HTR-8/SVneo (cell line): ENCODE results near the gene TLCD5.
A peak's percentile ranks its signal among the peaks of the same experiment; 100 is the strongest.

ENCODE experiments used
- DNase-seq: peaks from one replicate; pipeline ENCODE4 v3.0.0; 2011; ENCODE audit warnings: low spot score, mixed read lengths; ENCODE audit not compliant: insufficient read length
- FAIRE-seq: peaks from 2 replicates; lab custom pipeline; 2011; peaks lifted over from hg19 to GRCh38; lab: Jason Lieb, UNC

The TLCD5 gene

DNA sequence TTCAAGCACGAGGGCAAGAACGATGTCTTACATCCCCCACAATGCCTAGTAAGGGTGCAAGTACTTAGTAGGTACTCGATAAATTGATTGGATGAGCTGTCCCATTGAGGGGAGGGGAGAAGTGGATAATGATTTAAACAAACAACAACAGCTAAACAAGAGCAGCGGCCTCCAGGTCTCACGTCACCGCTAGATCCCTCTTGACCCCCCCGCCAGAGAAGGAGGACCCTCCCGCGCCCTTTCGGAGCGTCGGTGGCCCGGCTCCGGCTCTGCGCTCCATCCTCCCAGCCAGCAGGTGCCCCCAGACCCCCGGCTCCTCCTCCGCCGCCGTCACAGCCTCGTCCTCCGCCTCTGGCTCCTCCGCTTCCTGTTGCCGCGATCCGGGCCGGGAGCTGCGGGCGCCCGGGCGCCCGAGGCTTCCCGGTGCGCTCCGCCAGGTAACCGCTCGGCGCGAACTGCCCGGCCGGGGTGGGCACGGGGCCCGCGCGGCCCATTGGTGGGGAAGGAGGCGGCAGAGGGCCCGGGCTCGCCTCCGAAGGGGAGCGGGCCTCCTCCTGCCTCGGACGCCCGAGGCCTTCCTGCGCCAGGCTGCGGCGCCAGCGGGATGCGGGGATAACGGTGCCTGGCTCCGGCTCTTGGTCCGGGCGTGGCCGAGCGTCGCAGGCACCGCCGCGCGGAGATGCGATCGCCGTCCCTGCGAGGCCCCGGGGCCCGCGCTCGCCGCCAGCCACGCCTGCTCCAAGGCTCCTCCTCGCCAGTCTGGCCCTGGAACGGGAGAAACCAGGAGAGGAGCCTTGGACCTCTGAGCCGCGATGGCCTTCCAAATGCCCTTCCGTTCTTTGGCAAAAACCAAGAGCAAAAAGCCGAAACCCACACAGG, at the start of gene TLCD5:
TSS of gene TLCD5 (plus strand) at position 368 of the 879 bp plus-strand sequence. CDS start 2,143 bp downstream, outside the sequence.
- FAIRE-seq (peak; percentile 26), DNase-seq (peak; percentile 67)

DNA sequence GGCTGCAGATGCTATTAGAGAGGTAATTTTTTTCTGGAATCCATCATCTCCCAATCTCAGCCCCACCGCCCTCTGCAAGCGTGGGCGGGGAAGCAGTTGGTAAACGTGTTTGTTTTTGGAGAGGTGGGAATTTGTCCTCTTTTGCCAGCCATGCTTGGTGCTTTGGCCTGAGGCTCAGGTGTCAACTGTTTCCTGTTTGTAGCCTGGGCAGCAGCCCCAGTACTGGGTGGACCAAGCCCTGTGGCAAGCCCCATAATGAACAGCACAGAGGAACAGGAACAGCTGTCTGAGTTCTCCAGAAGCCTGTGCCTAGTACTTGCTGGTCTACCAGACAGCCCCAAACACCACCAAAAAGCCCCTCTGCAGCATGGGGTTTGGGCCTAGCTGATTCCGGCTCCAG, 45.6 kb upstream of the TLCD5 start:
- no peak for DNase-seq
- FAIRE-seq = no peak

DNA sequence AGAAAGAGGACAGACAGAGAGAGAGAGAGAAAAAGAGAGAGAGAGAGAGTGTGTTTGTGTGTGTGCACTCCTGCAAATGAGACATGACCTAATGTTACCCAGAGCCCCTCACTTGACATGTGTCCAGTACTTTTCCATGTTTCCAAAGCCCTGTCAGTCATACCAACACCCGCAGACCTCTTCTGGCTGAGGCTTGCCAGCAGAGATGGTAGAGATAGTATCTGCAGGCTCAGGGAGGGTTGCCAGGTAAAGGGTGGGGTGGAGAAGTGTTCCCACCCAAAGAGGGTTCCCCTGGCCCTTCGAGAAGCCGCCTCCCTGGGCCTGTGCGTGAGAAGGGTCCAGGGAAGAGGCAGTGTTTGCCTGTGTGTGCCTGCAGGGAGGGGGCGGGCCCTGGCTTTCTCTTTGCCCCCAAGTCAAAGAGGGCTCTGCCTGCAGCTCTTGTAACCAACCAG, 44.5 kb upstream of the TLCD5 start:
- DNase-seq = no peak
- no peak for FAIRE-seq

DNA sequence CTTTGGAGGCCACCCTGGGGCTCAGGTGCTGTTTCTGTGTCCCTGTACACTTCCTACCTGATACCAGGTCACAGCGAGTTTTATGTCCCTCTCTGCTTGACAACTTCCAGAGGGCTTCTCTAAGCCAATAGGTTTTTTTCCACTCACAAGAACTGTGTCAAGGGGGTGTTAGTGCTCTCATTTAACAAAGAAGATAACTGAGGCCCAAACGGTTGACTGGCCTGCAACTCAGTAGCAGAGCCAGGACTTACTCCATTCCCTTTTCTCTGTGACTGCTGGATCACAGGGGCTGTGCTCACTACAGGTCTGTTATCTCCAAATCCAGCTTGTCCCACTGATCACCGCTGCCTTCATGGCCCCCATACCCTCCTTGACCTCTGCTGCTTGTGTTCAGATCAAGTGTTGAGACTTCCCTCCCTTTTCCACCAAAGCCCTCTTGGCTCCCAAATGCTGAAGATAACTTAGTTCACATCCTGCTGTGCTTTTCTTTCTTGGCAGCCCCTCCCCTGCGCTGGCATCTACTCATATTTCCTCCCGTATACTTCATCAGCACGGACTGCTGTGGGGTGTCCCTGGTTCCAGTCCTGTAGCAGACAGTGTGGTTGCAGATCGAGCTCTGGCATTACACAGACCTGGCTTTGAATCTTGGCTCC, 43.8 kb upstream of the TLCD5 start:
- FAIRE-seq (no peak), DNase-seq (no peak)

DNA sequence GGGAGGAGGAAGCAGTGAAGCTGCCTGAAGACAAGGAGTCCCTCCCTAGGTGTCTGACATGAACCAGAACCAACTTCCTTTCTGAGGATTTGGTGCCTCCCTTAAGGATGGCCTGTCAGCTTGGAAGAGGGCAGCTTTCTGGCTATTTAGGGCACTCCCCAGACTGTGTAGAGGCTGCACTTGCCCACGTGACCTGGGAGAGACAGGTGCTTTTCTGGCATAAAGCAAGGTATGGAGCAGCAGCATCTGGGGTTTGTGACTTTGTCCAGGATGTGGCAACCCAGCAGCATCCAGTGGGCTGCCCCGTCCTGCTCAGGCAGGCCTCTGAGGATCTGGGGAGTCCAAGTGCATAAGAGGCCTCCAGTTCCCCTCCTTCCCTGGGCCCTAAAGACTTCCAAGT, 42.0 kb upstream of the TLCD5 start:
- FAIRE-seq = no peak

DNA sequence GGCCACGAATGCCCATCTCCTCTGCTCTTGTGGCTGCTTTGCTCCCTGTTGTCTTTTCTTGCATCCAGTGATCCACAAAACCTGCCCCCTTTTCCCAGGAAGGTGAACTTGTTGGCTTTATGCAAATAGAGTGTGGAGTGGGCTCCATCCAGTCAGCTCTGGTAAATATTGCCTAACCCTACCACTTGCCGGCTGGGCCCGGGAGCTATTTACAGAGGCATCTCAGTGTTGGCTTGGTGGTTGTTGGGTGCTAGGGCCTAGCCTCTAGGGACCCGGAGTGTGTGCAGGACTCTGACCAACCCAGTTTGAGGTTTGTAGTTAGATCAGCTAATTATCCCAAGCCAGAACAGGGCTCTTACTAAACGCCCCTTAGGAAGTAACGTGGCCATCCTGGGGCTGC, 40.8 kb upstream of the TLCD5 start:
- DNase-seq (no peak), FAIRE-seq (no peak)

More for the DNA sequence above, 42.0 kb upstream of the TLCD5 start:
- no peak for DNase-seq

DNA sequence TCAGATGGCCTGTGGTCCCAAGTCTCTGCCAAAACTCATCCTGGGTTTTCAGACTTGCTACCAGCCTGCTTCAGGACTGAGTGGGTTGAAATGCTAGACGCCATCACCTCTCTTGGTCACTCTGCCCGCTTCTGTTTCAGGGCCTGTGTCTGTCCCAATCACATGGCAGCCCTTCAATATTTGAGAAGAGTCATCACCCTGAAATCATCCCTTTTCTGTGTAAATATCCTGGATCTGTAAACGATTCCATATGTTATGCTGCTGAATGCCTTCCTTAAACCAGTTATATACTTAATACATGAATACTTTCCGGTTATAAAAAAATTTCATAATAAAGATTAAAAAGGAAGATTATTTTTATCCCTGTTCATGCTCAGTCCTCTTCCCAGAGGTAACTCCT, 39.8 kb upstream of the TLCD5 start:
- FAIRE-seq (no peak), DNase-seq (no peak)

DNA sequence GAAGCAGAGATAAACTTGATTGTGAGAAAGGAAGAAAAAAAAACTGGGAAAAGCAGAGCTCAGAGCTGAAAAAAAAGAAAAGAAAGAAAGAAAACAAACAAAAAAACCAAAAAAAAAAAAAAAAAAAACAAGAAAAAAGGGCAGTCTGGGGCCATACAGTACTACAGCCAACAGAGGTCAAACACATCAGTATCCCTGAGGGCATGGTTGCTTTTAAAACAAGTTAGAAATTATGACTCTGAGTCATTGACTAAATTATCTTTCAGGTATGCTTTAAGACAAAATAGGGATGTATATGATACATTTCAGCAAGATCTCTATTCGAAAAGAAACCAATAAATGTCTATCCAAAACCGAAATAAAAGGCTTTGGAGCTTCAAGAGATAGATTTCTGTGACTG, 37.1 kb upstream of the TLCD5 start:
- DNase-seq = no peak

DNA sequence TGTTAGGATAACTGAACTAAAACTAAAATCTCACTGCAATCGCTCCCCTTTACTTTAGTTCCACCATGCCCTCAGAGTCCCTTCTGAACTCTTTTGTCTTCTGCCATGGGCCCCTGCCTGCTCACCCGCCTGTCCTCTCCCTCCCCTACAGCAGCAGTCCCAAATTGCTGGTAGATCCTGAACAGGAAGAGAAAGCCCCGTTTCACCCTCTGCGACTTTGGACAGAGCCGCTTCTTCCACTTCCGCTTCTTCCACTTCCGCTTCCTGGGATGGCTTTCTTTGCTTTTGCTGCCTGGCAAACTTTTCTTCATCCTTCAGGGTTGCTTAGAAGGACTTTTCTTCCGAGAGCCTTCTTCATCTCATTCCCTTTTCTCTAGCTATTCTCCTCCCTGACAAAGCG, 35.7 kb upstream of the TLCD5 start:
- FAIRE-seq = no peak
- DNase-seq = no peak

More for the DNA sequence above, 37.1 kb upstream of the TLCD5 start:
- FAIRE-seq = no peak

DNA sequence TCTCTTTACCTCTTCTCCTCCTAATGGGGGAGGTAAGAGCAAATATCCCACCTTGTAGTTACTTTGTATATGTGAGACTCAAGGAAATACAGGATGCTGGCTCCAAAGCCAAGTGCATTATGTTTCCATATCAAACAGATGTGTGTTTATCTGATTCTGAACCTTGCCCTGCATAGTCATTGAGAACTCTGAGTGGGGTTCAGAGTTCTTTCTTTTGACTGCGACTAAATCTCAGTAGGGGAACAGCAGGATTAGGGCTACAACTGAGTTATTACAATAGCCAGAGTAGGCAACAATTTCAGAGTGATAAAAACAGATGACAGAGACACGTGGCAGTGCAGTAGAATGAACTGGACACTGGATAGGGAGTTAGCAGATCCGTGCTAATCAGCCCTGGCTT, 34.1 kb upstream of the TLCD5 start:
- FAIRE-seq = no peak
- DNase-seq = no peak

DNA sequence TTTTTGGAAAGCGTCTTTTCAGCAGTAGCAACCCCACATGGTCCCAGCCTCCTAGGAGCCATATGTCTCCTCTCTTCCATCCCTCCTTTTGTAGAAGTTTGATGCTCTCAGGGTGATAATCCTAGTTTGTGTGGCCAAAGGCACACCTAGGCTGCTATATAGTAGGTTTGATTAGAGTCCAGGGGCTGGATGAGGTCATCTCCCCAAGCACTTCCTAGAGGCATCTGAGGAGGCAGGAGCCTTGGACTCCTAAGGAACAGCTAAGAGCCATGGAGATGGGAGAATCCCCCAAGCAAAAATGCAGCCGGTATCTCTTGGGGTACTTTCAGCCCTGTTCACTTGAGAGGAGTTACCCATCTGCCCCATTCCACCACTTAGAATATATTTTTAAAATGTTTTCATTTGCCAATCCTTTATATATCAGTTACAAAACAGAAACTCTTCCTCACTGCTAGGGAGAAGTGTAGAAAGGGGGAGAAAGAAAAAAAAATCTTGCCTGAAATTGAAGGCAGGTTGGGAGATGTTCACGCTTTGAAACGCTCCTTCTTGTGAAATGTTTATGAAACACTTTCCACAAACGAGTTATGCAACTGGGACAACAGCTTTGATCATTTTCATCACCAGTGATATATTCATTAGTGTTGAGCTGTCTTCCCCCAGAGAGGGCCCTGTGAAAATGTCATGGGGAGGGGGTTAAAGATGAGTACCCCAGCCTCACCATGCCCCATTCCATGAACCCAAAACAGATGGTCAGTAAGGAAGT, 31.9 kb upstream of the TLCD5 start:
- DNase-seq (no peak), FAIRE-seq (no peak)

DNA sequence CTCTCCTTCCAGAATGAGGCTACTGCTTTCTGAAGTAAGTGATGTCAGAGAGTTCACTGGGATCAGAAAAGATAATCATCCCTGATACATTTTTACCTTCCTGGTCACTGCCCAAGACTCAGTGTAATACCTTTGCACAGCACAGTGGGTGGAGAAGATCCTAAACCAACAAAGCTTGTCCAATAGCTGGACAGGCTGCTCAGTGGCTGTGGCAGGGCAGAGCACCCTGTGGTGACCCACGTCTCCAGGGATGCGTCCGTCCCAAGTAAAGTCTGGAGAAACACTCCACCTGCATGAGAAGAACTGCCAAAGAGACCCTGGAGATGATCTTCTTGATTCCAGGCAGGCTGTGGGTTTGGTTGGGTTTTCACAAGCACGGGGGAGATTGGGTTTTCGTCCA, 31.0 kb upstream of the TLCD5 start:
- DNase-seq (no peak), FAIRE-seq (no peak)

DNA sequence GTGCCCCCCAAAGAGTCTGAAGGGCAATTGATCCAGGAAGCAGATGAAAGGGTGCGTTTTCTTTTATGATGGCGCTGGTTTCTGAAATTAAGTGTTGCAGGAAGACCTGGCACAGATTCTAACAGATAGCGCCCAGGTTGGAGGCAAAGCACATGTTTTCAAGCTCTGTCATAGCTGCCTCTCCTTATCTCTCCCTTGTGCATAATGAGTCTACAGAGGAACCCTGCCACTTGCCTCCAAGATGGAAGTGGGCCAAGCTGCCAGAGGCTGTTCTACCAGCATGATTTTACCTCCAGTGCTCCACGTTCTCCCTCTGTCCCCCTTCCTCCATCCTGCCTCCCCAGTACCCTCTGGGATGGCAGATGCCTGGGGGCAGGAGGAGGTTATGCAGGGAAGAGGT, 30.0 kb upstream of the TLCD5 start:
- no peak for FAIRE-seq

DNA sequence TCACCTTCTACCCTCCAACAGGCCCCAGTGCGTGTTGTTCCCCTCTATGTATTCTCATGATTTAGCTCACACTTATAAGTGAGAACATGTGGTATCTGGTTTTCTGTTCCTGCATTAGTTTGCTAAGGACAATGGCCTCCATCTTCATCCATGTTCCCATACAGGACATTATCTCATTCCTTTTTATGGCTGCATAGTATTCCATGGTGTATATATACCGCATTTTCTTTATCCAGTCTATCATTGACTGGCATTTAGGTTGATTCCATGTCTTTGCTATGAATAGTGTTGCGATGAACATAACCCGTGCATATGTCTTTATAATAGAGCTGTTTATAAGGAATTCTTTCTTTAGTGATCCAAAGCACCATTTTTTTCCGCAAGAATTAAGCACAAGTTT, 28.5 kb upstream of the TLCD5 start:
- no peak for FAIRE-seq
- DNase-seq = no peak

More for the DNA sequence above, 30.0 kb upstream of the TLCD5 start:
- DNase-seq = no peak

DNA sequence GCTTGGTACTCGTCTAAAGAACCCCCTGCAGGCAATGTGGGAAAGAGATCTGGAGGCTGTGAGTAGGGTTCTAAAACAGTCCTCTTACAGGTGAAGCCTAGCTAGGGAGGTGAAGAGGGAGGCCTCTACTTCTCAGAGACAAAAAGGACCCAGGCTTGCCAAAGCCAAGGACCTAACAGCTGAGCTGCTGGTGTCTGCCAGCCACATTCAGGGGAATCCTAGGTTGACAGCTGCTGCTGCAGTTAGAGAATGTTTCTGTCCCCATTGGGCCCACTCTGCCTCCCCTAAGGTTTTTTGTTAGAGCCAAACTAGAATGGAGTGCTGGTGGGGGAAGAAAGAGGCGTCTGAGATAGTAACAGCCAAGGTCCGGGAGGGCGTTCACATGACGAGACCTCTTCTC, 26.6 kb upstream of the TLCD5 start:
- FAIRE-seq (no peak), DNase-seq (no peak)

DNA sequence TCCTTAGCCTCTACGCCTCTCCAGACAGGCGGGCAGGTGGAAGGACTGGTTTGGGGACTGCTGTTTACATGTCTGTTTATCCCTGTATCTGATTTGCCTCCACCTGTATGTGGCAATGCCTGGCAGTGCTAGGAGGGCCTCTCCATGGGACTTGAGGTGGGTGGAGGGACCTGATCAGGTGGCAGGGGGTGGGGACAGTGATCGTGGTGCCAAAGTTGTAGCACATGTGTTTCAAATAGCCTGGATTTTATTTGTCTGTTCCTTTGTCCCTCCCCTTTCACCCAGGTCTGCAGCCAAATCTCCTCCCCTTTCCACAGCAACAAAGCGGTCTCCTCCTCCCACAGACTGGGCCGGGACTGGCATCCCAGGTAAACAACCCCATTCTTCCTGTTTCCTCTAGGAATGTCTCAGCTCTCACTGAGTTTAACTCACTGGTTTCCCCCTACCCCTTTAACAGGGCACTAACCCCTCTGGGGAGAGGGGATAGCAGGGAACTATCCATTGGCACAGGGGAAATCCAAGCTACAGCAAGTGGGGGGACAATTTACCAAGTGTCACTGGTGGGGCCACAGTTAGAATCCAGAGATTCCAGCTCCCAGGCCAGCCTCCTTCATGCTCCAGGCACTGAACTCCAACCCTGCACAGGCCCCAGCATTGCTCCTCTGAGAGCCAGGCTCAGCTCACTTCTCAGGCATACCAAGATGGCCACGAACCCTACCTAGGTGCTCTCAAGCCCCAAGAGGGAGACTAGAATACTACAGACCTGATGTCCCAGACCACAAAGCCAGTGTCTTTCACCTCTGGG, 22.9 kb upstream of the TLCD5 start:
- no peak for FAIRE-seq
- no peak for DNase-seq

DNA sequence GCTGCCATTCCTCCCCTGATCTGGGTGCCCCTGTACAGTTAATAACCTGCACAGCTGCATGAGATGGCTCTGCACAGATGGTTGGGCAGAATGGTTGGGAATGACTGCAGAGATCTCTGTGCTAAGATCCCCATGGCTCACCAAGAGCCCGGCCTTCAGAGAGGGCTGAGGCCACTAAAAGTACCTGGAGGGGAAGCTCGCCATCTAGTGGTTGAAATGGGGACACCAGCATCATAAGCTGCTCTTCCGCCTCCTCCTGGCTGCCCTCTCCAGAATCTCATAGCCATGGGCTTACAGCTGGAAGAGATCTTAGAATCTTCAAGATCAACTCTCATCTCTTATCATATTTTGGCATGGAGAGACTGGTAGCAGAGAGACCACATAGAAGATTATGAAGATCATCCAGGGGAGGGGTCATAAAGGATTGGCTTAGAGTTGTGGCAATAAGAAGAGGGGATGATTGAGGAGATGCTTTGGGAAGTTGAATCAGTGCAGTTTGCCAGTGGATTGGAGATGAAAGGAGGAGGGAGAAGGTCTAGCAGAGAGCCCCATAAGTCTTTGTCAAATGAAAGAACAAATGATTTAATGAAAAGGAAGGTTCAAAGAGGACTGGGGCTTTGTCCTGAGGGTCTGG, 22.0 kb upstream of the TLCD5 start:
- DNase-seq (peak; percentile 72), FAIRE-seq (peak; percentile 38)

DNA sequence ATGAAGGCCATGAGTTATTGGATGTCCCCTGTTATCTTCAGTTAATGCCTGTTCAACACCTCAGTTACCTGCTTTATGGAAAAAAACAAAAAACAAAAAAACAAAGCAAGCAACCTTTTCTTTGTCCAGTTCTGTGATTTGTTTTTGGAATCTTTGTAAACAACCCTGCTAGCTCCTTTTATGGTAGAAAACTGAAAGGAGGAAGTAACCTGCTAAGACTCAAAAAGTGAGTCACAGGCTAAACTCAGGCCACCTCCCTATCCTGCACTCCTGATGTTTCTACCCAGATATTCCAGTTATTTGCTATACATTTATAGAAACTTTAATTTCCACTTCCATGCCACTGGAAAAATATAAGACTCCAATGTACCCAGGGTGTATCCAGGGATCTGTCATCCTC, 20.6 kb upstream of the TLCD5 start:
- DNase-seq (peak; percentile 23), FAIRE-seq (no peak)

DNA sequence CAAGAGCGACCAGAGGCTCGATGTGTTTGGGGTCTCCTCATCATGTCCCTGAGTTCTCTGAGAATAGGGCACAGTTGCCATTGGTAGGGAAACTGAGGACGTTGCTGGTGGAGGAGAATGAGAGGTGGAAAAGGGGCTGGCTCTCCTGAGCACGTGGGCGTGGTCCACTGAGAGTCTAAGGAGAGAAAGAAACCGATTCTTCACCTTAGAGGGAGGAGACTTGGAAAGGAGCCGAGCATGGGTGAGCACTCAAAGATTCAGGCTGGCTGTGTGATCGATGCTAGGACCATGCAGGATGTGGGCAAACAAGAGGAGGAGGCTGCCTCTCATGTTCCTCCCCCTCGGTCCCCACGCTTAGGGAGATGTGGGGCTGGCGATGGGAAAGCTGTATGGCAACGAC, 19.8 kb upstream of the TLCD5 start:
- FAIRE-seq (no peak), DNase-seq (no peak)
